Heart left ventricle (tissue), 16 donors: ENCODE data around the gene CNNM4. TPM values are rescaled to one million over a fixed set of nuclear protein-coding genes. Genes with fewer than 3 reads are reported as not detected.
A peak's percentile ranks its signal among the peaks of the same experiment; 100 is the strongest.

Experiments
- ATAC-seq, 4 donors: fragments of 200-7000 bp; cut with Tn5 transposase; one replicate each; pipeline ENCODE4 v1.9.1; 2020 to 2022; ENCODE audit warnings: moderate library complexity in 4 of 4, mild to moderate bottlenecking in 3 of 4, moderate number of reproducible peaks in 1 of 4
- DNase-seq, 5 donors: peaks; one replicate each; pipeline ENCODE4 v3.0.0-alpha.2; 2020
- H3K27ac ChIP-seq, 12 donors: fragments of 200-600 bp; sonication (generic) in 4 of 12; one replicate each; pipeline versions ENCODE4 v1.5.0 to v1.8.0; 2016 to 2022; ENCODE audit warnings: mild to moderate bottlenecking in 2 of 12
- H3K27me3 ChIP-seq, 9 donors: fragments of 200-600 bp; sonication (generic) in 2 of 9; one replicate each; pipeline versions ENCODE4 v1.5.1 to v1.8.0; 2016 to 2022; ENCODE audit warnings: mild to moderate bottlenecking in 3 of 9
- H3K36me3 ChIP-seq, 9 donors: fragments of 200-600 bp; sonication (generic) in 2 of 9; one replicate each; pipeline versions ENCODE4 v1.5.0 to v1.8.0; 2018 to 2022; ENCODE audit warnings: mild to moderate bottlenecking in 2 of 9
- H3K4me1 ChIP-seq, 12 donors: fragments of 200-600 bp; sonication (generic) in 4 of 12; one replicate each; pipeline versions ENCODE4 v1.5.0 to v1.8.0; 2016 to 2022; ENCODE audit warnings: mild to moderate bottlenecking in 3 of 12
- H3K4me3 ChIP-seq, 12 donors: fragments of 200-600 bp; sonication (generic) in 4 of 12; one replicate each; pipeline versions ENCODE4 v1.5.0 to v1.8.0; 2017 to 2022; ENCODE audit warnings: mild to moderate bottlenecking in 9 of 12, moderate library complexity in 4 of 12
- H3K9me3 ChIP-seq, 12 donors: fragments of 200-600 bp; sonication (generic) in 4 of 12; one replicate each; pipeline versions ENCODE4 v1.5.0 to v1.8.0; 2016 to 2022; ENCODE audit warnings: mild to moderate bottlenecking in 1 of 12
- CTCF ChIP-seq, 12 donors: fragments of 200-600 bp; sonication (generic) in 4 of 12; IDR thresholded peaks; one replicate each; pipeline versions ENCODE4 v1.5.0 to v1.8.0; 2018 to 2022; ENCODE audit warnings: antibody characterized with exemption in 12 of 12, mild to moderate bottlenecking in 5 of 12
- POLR2A ChIP-seq, 2 donors: fragments of 450-650 bp; IDR thresholded peaks; one replicate each; pipeline ENCODE4 v1.6.1; 2017; ENCODE audit warnings: antibody characterized with exemption in 2 of 2, mild to moderate bottlenecking in 2 of 2, moderate library complexity in 2 of 2
- WGBS, 4 donors: extraction: QIAGEN DNeasy Blood & Tissue Kit in 2 of 4; methylation state at CpG; one replicate each; pipeline versions ENCODE4 v1.1.5 to v1.1.7; 2013 to 2018; 5-methylcytosine and 5-hydroxymethylcytosine counted together
- intact Hi-C, 10 donors: fragments of 100-400 bp; cut with DNase I; formaldehyde crosslinking; loops; one replicate each; pipeline versions ENCODE4 v1.11.1 to v1.14.2; 2022
- polyA plus RNA-seq, 2 donors: library from polyadenylated mRNA; stranded (reverse); fragments of 200-250 nt; gene quantifications; one replicate each; pipeline ENCODE4 v1.2.3, GENCODE V29; 2013
- total RNA-seq, 9 donors: library from RNA; depleted of rRNA in 2 of 9; stranded (reverse); fragments of >200 nt in 2 of 9; fragmentation: NEBNext Ultra II Directional in 3 of 9; extraction: Animal tissue kit (Norgen Biotek cat#: 25700) in 3 of 9; gene quantifications; one replicate each; pipeline versions ENCODE4 v1.1.0 to v1.2.4, GENCODE V29; 2016 to 2023
- donor health status: ischemic (EF 13 %, LVEDD 7.1; RV severe dilation, severe dysfunction).
- donor health status: healthy with polysubstance abuse.
- donor health status: DM: no; HTN: yes; CAD: no.
- donor health status: DM: no; HTN: no; CAD: no.
- donor health status: ischemic (EF 25% LVEDD 6.9; RV normal size, moderate dysfunction).
- donor health status: ischemic (EF 25% LVEDD 5.7; RV mildly dilated, moderate dysfunction).
- donor health status: healthy.
- donor health status: DM: yes; HTN: yes; CAD: no.
- donor health status: ischemic (EF 35%, LVEDD 5.7; RV mildly dilated, moderate dysfunction).
- donor health status: nonischemic (EF 11% LVEDD 7.7; RV severe dilation, severe dysfunction).
- donor health status: DM: yes; HTN: yes; CAD: no.
- donor health status: PGD.
- donor health status: ischemic (EF 29% LVEDD 5.4; RV normal size, mild dysfunction).
- donor health status: nonischemic (EF 23%, LVEDD 6.1; RV moderate dilation, normal function).

Gene CNNM4
- total and polyA plus RNA-seq, 11 donors, result 11.3 to 47.7 (median 27.7) TPM

GRCh38 chr2:96830044-96830562 is 69.4 kb downstream of the CNNM4 start:
- no peak overlapping the region for H3K27ac ChIP-seq
- no peaks in the 10 kb centered on the region for H3K27me3 ChIP-seq
- DNase-seq (no peak), ATAC-seq (no peak)
- 38 to 62% (median 56%) methylated on average over 3 to 5 of the region's 5 CpGs for WGBS, 4 donors
- H3K4me1 ChIP-seq, result peaks cover 0 to 24% (median 11%) of the 10 kb centered on the region in 12 donors
- no peak overlapping the region for H3K4me3 ChIP-seq
- intact Hi-C loops, result no loop called here
- no peaks in the 10 kb centered on the region for H3K9me3 ChIP-seq
- H3K36me3 ChIP-seq, result peaks cover 0 to 96% (median 86%) of the 10 kb centered on the region in 9 donors
- TF ChIP-seq CTCF (IDR thresholded peaks at IDR 0.05) (no peak), POLR2A (IDR thresholded peaks at IDR 0.05) (no peak)

GRCh38 chr2:96831679-96832078 is 71.0 kb downstream of the CNNM4 start:
- no peaks in the 10 kb centered on the region for H3K27me3 ChIP-seq
- H3K36me3 ChIP-seq, result peaks cover 0 to 87% (median 74%) of the 10 kb centered on the region in 9 donors
- no peak overlapping the region for H3K4me3 ChIP-seq
- intact Hi-C loops, result no loop called here
- peaks cover 0 to 24% (median 11%) of the 10 kb centered on the region in 12 donors for H3K4me1 ChIP-seq
- WGBS, 4 donors, result 67 to 75% (median 70%) methylated on average over 10 of the region's 10 CpGs
- H3K9me3 ChIP-seq, result no peaks in the 10 kb centered on the region
- no peak for DNase-seq
- TF ChIP-seq POLR2A (IDR thresholded peaks at IDR 0.05) (no peak), CTCF (IDR thresholded peaks at IDR 0.05) (no peak)
- H3K27ac ChIP-seq, result peak overlapping the region in 1 of 12 donors; percentile 51
- peak; percentile 18 to 77 (median 64) for ATAC-seq

- ATAC-seq (no peak), DNase-seq (no peak)
- 68 to 80% (median 74%) methylated on average over 7 to 11 of the region's 11 CpGs for WGBS, 4 donors
- Histone ChIP-seq H3K27ac (peak overlapping the region in 8 of 12 donors; percentile 8 to 59 (median 34)), H3K36me3 (peaks cover 0 to 85% (median 74%) of the 10 kb centered on the region in 9 donors), H3K27me3 (no peaks in the 10 kb centered on the region), H3K4me1 (peaks cover 0 to 24% (median 11%) of the 10 kb centered on the region in 12 donors), H3K4me3 (no peak overlapping the region), H3K9me3 (no peaks in the 10 kb centered on the region)
- no peak for TF ChIP-seq POLR2A (IDR thresholded peaks at IDR 0.05)
- no peak for TF ChIP-seq CTCF (IDR thresholded peaks at IDR 0.05)
- intact Hi-C loops, result no loop called here
These were observed 71.7 kb downstream of the CNNM4 start for GRCh38 chr2:96832408-96832753.

GRCh38 chr2:96832754-96833507 is 72.2 kb downstream of the CNNM4 start:
- DNase-seq, result peak; percentile 64 to 82 (median 76)
- 40 to 56% (median 47%) methylated on average over 17 to 18 of the region's 18 CpGs for WGBS, 4 donors
- TF ChIP-seq POLR2A (IDR thresholded peaks at IDR 0.05) (no peak), CTCF (IDR thresholded peaks at IDR 0.05) (no peak)

More at GRCh38 chr2:96832754-96833507, 72.2 kb downstream of the CNNM4 start:
- peak; percentile 63 to 88 (median 86) for ATAC-seq
- no peak overlapping the region for H3K4me3 ChIP-seq
- peak overlapping the region in 8 of 12 donors; percentile 8 to 62 (median 43) for H3K27ac ChIP-seq
- H3K36me3 ChIP-seq, result peaks cover 0 to 85% (median 73%) of the 10 kb centered on the region in 9 donors
- intact Hi-C loops, result no loop called here
- H3K4me1 ChIP-seq, result peaks cover 0 to 24% (median 11%) of the 10 kb centered on the region in 12 donors
- no peaks in the 10 kb centered on the region for H3K9me3 ChIP-seq
- H3K27me3 ChIP-seq, result no peaks in the 10 kb centered on the region
